HUES48 (cell line): ENCODE measurements around the gene NACC2.

Experiments used
- H3K27ac ChIP-seq: one replicate; pipeline ENCODE4 v1.7.0; 2013; ENCODE audit warnings: low read depth, low read length, inconsistent platforms
- H3K27me3 ChIP-seq: 2 replicates; pipeline ENCODE4 v1.6.1; 2013; ENCODE audit warnings: mild to moderate bottlenecking, low read length; ENCODE audit not compliant: control insufficient read depth, insufficient read depth
- H3K36me3 ChIP-seq: 2 replicates; pipeline ENCODE4 v1.6.1; 2013; ENCODE audit warnings: low read length; ENCODE audit not compliant: control insufficient read depth, insufficient read depth
- H3K4me1 ChIP-seq: 2 replicates; pipeline ENCODE4 v1.6.1; 2013; ENCODE audit warnings: mild to moderate bottlenecking, low read length; ENCODE audit not compliant: control insufficient read depth, insufficient read depth
- H3K4me3 ChIP-seq: 2 replicates; pipeline ENCODE4 v1.5.1; 2013; ENCODE audit warnings: mild to moderate bottlenecking, low read depth, low read length
- H3K9ac ChIP-seq: 2 replicates; pipeline ENCODE4 v1.6.1; 2013; ENCODE audit warnings: mild to moderate bottlenecking, low read depth, low read length, moderate library complexity
- H3K9me3 ChIP-seq: 2 replicates; pipeline ENCODE4 v1.6.1; 2013; ENCODE audit warnings: low read length; ENCODE audit not compliant: control insufficient read depth, insufficient read depth

NACC2 gene

GRCh38 chr9:136022731-136023409, 72.2 kb downstream of the NACC2 start:
- H3K4me3 ChIP-seq = no peak overlapping the region
- no peak overlapping the region for H3K9ac ChIP-seq
- H3K9me3 ChIP-seq = no peaks in the 10 kb centered on the region
- no peaks in the 10 kb centered on the region for H3K36me3 ChIP-seq
- H3K27me3 ChIP-seq = no peaks in the 10 kb centered on the region
- H3K27ac ChIP-seq = no peak overlapping the region
- H3K4me1 ChIP-seq = peaks cover 11% of the 10 kb centered on the region

GRCh38 chr9:136021872-136022681, 73.0 kb downstream of the NACC2 start:
- Histone ChIP-seq H3K27ac (no peak overlapping the region), H3K36me3 (no peaks in the 10 kb centered on the region), H3K27me3 (no peaks in the 10 kb centered on the region), H3K9ac (no peak overlapping the region), H3K4me3 (no peak overlapping the region), H3K4me1 (peaks cover 11% of the 10 kb centered on the region), H3K9me3 (no peaks in the 10 kb centered on the region)

- Histone ChIP-seq H3K36me3 (no peaks in the 10 kb centered on the region), H3K4me1 (peaks cover 11% of the 10 kb centered on the region), H3K4me3 (no peak overlapping the region), H3K9me3 (no peaks in the 10 kb centered on the region), H3K9ac (no peak overlapping the region), H3K27ac (no peak overlapping the region), H3K27me3 (no peaks in the 10 kb centered on the region)
Measured at GRCh38 chr9:136021171-136021871, 73.8 kb downstream of the NACC2 start.

- Histone ChIP-seq H3K4me3 (no peak overlapping the region), H3K4me1 (peaks cover 11% of the 10 kb centered on the region), H3K9ac (no peak overlapping the region), H3K36me3 (no peaks in the 10 kb centered on the region), H3K27me3 (no peaks in the 10 kb centered on the region), H3K27ac (no peak overlapping the region), H3K9me3 (no peaks in the 10 kb centered on the region)
Measured at GRCh38 chr9:136020671-136021070, 74.4 kb downstream of the NACC2 start.

GRCh38 chr9:136020206-136020605, 74.9 kb downstream of the NACC2 start:
- Histone ChIP-seq H3K27ac (no peak overlapping the region), H3K9ac (no peak overlapping the region), H3K9me3 (no peaks in the 10 kb centered on the region), H3K36me3 (no peaks in the 10 kb centered on the region), H3K27me3 (no peaks in the 10 kb centered on the region), H3K4me1 (peaks cover 11% of the 10 kb centered on the region), H3K4me3 (no peak overlapping the region)

- Histone ChIP-seq H3K4me3 (no peak overlapping the region), H3K9me3 (no peaks in the 10 kb centered on the region), H3K36me3 (no peaks in the 10 kb centered on the region), H3K27me3 (no peaks in the 10 kb centered on the region), H3K4me1 (peaks cover 11% of the 10 kb centered on the region), H3K9ac (no peak overlapping the region), H3K27ac (no peak overlapping the region)
Measured at GRCh38 chr9:136019681-136020060, 75.4 kb downstream of the NACC2 start.

- H3K27me3 ChIP-seq = no peaks in the 10 kb centered on the region
- H3K4me3 ChIP-seq = no peak overlapping the region
- H3K36me3 ChIP-seq = no peaks in the 10 kb centered on the region
- H3K27ac ChIP-seq = no peak overlapping the region
- no peaks in the 10 kb centered on the region for H3K9me3 ChIP-seq
- H3K4me1 ChIP-seq = peaks cover 11% of the 10 kb centered on the region
- no peak overlapping the region for H3K9ac ChIP-seq
Measured at GRCh38 chr9:136019041-136019680, 75.9 kb downstream of the NACC2 start.

GRCh38 chr9:136018257-136019031, 76.6 kb downstream of the NACC2 start:
- no peak overlapping the region for H3K27ac ChIP-seq
- H3K9ac ChIP-seq = no peak overlapping the region
- H3K4me1 ChIP-seq = peaks cover 11% of the 10 kb centered on the region
- no peak overlapping the region for H3K4me3 ChIP-seq
- no peaks in the 10 kb centered on the region for H3K9me3 ChIP-seq
- no peaks in the 10 kb centered on the region for H3K27me3 ChIP-seq
- H3K36me3 ChIP-seq = no peaks in the 10 kb centered on the region

- Histone ChIP-seq H3K36me3 (no peaks in the 10 kb centered on the region), H3K27ac (no peak overlapping the region), H3K27me3 (no peaks in the 10 kb centered on the region), H3K9ac (no peak overlapping the region), H3K4me3 (no peak overlapping the region), H3K4me1 (peaks cover 11% of the 10 kb centered on the region), H3K9me3 (no peaks in the 10 kb centered on the region)
Measured at GRCh38 chr9:136017289-136018190, 77.5 kb downstream of the NACC2 start.
